GM21717 (cell line): Measurements from ENCODE around the gene MAP3K13.
"Not testable (repeated sequence)": the region's sequence is repeated elsewhere in the genome, so short reads cannot be mapped to it uniquely, and the experiment has no call there.

Experiments used
- ATAC-seq: cut with Tn5 transposase; IDR thresholded peaks from one replicate; pipeline ENCODE4 v1.9.1; 2021; ENCODE audit warnings: mild to moderate bottlenecking, moderate library complexity; ENCODE audit not compliant: unreplicated experiment

The MAP3K13 gene

DNA sequence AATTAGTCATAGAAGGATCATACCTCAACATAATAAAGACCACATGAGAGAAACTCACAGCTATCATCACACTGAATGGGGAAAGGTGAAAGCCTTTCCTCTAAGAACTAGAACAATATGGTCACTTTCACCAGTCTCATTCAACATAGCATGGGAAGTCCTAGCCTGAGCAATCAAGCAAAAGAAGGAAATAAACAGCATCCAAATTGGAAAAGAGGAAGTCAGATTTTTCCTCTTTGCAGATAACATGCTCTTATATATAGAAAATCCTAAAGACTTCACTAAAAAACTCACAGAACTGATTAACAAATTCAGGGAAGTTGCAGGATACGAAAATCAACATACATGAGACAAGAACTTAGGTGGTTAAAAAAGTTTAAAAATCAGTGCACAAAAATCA is 24.7 kb downstream of the MAP3K13 start:
- no peak for ATAC-seq

DNA sequence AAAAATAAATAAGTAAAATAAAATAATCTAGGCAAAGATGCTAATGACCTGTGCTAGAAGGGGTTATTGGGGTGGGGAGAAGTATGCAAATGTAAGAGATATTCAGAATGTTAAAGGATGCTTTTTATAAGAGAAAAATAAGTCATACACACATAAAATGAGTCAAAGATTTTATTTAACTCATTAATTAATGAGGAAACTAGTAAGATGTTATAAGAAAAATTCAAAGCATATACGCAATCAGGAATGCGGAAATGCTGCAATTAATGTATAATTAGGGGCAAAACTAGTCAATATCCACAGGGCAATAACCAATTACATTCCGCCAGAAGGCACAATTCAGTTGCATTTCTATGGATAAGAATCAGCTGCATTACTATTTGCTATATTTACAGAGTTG is 30.1 kb downstream of the MAP3K13 start:
- ATAC-seq: no peak

- ATAC-seq: no peak
These were observed 34.7 kb downstream of the MAP3K13 start for GRCh38 chr3:185397676-185398075.

DNA sequence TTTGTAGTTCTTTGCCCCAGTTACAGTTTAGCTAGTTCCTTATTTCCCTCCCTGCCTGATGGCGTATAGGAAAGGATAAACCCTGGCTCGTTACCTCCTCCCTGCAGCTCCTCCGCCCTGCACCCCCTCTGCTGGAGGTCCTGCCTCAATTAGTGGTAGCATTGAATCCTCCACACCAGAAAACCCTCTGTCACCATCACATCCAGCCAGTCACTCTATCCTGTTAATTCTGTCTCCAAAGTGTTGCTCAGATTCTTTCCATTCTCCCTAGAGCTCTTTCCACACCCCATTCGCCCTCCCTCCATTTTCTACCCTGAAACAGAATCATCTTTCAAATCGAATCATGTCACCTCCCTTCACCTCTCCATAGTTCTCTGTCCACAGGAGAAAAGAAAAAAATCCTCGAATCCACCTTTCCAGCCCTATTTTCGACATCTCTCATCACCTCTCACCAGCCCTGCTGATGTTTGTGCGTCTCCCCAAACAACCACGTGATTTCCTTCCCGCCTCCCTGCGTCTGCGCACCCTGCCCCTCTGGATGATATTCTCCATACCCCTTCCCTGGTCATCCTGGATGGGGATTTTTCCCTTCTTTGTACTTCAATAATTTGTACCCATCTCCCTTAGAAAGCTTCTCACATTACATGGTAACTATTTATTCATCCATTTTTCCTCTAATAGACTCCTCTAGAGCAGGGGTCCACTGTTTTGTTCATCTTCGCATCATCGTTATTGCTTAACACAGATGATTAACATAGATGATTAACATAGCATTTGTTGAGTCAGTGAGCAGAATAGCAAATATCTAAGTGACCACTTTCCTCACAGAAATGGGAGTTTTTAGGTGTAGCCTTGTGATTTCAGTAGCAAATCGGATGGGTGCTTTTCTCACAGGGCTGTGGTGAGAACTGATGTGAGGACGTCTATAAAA is 37.1 kb downstream of the MAP3K13 start:
- ATAC-seq: no peak

GRCh38 chr3:185400866-185401265 is 37.9 kb downstream of the MAP3K13 start:
- ATAC-seq: no peak

- no peak for ATAC-seq
These were observed 38.5 kb downstream of the MAP3K13 start for GRCh38 chr3:185401319-185401955.

DNA sequence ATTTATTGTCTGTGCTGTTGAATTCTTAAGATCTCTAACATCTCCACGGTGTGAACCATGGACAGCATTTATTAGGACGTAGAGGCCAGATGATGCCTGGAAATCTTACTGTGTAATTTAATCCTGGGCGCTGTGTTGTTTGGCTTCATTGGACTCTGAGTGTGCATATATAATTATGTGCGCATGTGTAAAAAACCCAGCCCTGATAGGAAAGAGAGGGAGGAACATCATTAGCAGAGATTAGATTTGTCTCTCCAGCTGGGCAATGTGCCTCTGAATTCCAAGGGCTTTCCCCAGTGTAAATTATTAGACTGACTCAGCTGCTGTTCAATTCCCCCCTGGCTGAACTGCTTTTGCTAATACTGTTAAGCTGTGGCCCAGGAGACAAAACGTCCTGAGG is 39.6 kb downstream of the MAP3K13 start:
- no peak for ATAC-seq

GRCh38 chr3:185403002-185403401 is 40.1 kb downstream of the MAP3K13 start:
- ATAC-seq: no peak

DNA sequence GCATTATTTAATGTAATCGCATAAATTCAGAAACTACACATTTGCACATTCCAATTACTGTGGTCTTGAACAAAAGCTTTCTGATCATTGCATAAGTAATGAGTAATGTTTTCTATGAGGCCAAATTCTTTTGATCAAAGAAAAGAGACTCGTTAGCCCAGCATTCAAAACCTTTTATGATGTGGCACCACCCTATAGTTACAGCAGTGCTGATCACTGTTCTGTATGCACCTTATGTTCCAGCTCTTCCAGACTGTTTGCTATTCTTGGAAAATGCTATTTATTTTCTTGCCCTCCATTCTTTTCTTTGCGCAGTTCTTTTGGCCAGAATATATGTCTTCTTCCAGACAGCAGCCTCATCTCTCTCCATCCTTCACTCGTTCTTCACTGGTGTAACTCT is 42.3 kb downstream of the MAP3K13 start:
- no peak for ATAC-seq

DNA sequence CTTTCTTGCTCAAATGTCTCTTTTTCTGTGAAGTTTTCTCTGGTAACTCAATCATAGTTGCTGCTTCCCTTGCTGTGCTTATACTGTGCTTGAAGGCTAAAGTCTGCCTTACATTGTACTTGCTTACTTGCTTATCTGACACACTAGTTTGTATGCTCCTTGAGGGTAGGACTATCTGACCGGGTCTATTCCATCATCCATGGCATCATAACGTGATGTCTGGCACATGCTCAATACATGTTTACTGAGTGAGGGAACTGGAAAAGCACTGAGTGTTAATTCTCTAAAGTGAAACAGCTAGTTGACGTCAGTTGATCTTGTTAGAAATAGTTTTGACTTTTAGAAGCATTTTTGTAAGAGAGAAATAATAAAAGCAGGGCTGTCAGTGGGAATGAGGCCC is 42.7 kb downstream of the MAP3K13 start:
- no peak for ATAC-seq

DNA sequence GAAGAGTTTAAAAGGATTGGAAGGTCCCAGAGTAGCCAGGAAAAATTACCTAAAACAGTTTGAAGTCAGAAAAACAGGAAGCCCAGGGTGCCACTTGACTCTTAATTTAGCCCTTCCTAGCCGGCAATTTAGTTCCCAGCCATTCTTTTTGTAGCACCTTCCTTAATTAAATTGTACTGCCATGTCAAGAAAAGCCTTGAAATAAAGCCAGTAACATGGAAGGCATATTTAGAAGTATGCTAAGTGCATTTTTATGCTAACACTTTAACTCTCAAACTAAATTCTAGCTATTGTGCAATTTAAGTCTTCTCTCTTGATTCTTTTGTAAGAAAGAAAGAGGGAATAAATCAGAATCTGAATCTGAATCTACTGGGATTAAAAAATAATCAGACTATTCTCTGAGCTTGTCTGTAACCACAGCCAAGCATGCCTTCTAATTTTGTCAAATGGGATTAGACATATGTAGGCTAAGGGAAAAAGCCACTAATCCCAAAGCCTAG is 43.2 kb downstream of the MAP3K13 start:
- no peak for ATAC-seq

- ATAC-seq: no peak
These were observed 47.0 kb downstream of the MAP3K13 start for GRCh38 chr3:185409957-185410356.

DNA sequence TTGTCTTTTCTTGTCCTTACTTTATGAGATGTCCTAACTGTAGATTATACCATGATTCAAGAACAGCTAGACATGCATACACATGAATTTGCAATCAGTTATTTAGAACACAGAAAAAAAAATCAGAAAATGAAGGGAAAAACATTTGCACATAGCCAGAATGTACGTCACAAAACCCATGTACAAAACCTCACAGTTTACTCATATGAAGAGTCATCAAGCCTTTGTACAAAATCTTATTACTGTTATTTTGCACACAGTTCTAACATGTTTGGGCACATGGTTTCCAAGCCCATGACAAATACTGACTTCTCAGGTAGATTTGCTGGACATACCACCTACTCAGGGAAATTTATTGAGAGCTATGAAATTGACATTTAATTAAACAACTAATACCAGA is 48.2 kb downstream of the MAP3K13 start:
- no peak for ATAC-seq

GRCh38 chr3:185416513-185416912 is 53.6 kb downstream of the MAP3K13 start:
- no peak for ATAC-seq

- not testable (repeated sequence) for ATAC-seq
These were observed 55.6 kb downstream of the MAP3K13 start for GRCh38 chr3:185418561-185418977.

GRCh38 chr3:185420762-185421161 is 57.8 kb downstream of the MAP3K13 start:
- ATAC-seq: no peak

DNA sequence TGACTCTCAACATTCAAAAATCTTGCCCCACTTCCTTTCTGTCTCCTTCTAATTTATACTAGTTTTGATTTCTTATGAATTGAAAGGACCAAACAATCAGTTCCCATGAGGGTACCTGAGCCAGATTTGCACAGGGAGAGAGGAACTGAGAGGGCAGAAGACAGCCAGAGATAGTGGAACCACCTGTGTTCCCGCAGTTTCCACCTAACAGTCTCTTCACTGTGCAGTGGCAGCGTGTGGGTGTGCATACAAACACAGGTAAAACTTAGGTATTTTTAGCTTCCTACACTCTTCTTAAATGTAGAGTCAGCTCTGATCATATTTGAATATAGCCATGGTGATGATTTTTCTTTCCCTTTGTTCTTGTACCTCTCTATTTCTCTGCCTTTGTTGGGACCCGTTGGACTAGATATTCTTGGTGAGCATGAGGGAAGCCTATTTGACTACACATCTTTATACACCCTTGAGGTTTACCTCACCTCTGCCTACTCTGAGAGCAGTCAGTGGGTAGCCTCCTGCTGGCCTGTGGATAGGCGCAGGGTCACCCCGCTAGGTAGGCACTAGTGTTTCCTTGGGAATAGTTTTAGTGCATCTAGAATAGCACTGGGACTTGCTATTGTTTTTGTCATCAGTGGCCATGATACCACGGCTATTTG is 58.8 kb downstream of the MAP3K13 start:
- ATAC-seq: peak; percentile 59

DNA sequence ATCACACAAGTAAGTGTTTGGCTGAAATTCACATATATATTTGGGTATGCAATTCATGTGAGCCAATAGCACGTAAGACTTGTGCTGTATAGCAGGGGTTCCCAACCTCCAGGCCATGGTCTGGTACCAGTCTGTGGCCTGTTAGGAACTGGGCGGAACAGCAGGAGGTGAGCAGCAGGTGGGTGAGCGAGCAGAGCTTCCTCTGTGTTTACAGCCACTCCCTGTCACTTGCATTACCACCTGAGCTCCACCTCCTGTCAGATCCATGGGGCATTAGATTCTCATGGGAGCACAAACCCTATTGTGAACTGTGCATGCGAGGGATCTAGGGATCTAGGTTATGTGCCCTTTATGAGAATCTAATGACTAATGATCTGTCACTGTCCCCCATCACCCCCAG is 59.7 kb downstream of the MAP3K13 start:
- no peak for ATAC-seq

GRCh38 chr3:185423178-185423577 is 60.2 kb downstream of the MAP3K13 start:
- no peak for ATAC-seq

DNA sequence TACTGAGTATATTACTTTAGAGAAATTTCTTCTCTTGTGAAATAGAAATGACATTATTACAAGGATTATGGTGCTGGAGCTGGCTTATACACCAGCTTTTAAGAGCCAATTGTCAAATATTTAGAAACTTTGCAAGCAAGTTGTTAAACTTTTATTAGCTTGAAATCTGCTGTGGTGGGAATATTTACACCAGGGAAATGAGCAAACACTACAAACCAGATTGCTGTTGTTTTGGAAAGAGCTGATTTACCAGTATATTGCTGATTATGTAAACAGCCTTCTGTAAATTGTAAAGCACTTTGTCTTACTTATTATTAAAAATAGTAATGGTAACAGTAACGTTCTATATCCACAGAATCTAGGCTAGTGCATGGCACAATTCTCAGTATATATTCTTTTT is 61.5 kb downstream of the MAP3K13 start:
- ATAC-seq: no peak

DNA sequence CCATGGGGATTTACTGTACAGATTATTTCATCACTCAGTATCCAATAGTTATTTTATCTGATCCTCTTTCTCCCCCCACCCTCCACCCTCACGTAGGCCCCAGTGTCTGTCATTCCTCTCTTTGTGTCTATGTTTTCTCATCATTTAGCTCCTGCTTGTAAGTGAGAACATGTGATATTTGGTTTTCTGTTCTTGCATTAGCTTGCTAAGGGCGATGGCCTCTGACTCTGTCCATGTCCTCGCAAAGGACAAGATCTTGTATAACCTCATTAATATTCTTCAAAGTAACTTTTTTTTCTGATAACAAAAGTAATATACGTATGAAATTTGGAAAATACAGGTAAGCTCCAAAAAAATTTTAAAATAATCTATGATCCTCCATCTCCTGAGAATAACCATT is 67.4 kb downstream of the MAP3K13 start:
- ATAC-seq: no peak
